CD4-positive, alpha-beta T cell treated with Interleukin-21 for 1 hour (primary cell): ENCODE measurements around the gene FRG2C.
"Not testable (repeated sequence)": the region's sequence is repeated elsewhere in the genome, so short reads cannot be mapped to it uniquely, and the experiment has no call there.

Experiments
- DNase-seq: peaks from one replicate; pipeline ENCODE4 v3.0.0-alpha.2; 2020

The FRG2C gene

DNA sequence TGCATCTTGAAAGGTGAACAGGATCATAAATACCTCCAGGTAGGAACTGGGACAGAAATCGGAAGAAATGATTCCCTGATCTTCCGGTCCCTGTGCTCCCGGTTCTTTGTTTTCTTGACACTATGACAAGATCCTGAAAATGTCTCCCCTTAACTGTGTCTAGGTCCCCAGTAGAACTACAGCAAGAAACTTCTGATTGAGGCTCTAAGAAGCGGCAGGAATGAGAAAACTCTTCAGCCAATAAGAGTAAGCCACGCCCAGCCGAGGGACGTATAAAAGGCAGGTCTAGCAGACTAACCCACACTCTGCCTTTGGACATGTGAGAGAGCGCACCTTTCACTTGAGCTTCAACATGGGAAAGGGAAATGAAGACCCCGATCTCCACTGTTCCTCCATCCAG, at the start of gene FRG2C:
Gene FRG2C, plus strand, starts transcription at position 301 of the 400 bp plus-strand sequence. Its CDS starts 52 bp downstream, at position 353.
- DNase-seq, result not testable (repeated sequence)

DNA sequence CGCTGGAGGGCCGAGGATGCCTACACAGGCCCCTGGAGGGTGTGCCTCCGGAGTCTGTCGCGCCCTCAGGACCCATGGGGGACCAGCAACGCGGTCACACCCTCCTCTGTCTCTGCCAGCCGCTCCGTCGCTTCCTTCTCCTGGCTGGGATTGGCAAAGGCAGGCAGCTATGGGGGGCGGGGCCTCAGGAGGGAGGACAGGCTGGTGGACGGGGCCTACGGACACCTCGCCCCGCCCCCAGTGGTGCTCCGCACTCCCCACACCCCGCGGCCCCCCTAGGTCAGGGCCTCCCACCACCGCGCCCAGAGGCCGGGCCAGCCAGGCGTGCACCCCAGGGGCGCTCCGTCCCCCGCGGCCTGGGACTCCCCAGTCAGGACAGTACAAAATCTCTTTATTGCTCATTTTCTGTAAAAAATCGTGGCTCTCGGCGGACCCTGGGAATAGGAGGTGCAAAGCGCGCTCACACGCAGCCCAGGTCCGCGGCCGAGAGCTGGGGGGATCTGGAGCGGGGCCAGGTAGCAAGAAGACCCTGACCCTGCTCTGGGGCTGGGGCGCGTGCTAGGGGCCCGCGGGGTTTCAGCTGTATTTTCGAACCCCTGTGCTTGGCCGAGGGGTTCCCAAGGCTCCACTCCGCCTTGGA, 45.3 kb upstream of the FRG2C start:
- not testable (repeated sequence) for DNase-seq

DNA sequence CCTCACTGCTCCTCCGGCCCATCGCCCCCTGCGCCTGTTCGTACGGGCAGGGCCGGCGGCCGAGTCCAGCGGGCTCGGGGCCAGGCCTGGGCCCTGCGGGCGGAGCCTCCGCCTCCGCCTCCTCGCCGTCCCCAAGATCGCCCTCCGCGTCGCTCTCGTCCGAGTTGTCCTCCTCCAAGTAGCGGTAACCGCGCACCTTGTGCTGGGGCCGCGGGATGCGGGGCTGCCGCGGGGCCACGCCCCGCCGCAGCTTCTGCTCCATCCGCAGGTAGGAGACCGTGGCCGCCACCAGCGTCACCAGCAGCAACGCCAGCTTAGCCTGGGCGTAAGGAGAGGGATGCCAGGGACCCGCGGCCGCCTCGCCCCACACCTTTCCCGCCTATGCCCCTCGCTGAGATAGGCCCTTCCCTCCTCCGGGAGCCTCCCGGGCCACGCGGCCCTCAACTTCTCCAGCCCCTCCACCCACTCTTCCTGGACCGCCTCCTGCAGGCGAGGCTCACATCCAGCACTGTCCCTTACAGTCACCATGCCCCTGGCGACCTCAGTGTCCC, 44.6 kb upstream of the FRG2C start:
- not testable (repeated sequence) for DNase-seq

DNA sequence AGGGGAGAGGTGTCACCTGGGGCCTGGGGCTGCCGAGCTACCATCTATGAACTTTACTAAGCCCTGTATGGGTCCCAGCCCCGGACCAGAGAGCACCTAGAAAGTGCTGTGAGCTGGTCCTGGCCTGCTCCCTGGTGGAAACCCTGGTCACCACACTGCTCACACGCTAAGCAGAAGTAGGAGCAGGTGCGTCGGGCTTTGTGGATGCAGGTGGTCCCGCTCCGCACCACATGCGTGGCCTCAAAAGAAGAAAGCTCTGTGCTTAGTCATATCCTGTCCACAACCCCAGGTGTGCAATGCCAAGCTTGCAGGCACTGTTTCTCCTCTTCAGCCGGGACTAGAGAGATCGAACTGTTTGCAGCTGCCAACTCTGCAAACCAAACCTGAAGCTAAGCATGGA, 42.4 kb upstream of the FRG2C start:
- DNase-seq, result not testable (repeated sequence)

DNA sequence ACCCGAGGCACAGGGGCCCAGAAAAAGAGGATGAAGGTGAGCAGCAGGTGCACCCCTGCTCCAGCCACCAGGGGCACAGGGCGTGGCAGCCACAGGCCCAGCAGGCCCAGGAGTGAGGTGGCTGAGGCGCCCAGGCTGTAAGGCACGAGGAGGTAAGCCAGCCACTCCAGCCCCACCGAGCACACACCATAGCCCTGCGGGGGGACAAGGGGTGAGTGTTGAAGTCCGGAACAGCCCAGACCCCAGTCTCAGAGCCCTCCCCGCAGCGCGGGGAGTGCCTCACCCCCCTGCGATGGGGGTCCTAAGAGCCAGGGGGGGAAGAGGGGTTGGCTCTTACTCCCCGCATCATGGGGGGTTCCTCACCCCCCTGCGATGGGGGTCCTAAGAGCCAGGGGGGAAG, 40.5 kb upstream of the FRG2C start:
- not testable (repeated sequence) for DNase-seq

DNA sequence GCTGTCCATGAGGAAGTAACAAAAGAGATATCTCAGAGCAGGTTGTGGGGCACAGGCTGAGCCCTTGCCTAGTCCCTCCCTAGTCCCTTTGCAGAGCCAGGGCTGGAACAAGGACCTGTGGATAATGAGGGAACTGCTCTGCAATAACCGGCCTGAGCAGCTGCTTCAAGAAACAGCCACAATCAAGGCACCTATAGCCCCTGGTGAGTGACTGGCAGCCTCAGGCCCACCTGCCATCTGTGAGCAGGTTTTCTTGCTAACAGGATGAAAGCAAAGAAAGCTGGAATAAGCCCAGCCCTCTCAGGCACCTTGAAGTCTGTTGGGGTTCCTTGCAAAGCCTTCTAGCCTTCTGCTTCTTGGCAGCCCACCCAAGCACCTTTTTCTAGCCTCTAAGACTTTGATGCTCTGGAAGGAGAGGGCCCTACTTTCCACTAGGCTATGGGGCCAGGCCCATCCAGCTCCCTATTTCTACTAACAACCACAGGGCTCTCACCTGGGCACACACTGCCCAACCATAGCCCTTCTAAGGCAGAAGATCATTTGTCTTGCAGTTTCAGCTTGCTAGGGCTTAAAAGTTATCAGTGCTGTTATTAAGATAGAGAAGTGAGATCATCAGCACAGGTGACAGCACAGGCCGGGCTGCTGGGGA, 33.1 kb upstream of the FRG2C start:
- DNase-seq, result not testable (repeated sequence)

DNA sequence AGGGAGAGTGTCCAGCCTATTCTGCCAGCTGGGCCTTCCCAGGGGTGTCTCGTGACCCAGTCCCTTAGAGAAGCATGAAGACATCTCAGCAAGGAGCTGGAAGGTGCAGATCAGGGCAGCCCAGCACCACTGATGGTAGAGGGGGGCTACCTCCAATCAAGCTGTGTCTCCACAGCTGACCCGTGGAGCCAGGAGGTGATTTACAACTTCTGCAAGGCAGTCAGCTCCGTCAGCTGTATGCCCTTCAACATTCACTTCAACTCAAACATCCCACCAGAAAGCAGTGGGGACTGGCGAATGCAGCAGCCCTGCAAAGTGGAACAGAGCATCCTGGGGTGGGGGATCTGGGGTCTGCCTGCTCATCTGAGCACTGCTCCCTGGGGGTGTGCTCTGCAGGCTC, 32.6 kb upstream of the FRG2C start:
- no peak for DNase-seq

DNA sequence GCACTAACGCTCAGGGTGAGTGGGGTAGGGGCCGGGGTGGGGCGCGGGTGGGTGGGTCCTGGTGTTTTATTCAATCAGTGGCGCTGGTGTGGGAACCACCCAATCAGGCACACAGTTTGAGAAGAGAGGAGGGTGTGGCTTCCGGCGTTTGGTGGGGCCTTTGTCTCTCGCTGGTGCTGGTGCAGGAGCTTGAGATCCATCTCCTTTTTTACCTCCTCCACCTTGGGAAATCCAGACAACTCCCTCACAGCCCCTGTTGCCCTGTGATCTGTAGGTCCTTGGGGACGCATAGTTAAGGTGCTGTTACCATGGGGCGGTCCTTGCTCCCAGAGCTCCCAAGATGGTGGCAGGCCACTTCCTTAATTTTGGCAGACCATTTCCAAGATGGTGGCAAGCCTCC, 25.2 kb upstream of the FRG2C start:
- not testable (repeated sequence) for DNase-seq

DNA sequence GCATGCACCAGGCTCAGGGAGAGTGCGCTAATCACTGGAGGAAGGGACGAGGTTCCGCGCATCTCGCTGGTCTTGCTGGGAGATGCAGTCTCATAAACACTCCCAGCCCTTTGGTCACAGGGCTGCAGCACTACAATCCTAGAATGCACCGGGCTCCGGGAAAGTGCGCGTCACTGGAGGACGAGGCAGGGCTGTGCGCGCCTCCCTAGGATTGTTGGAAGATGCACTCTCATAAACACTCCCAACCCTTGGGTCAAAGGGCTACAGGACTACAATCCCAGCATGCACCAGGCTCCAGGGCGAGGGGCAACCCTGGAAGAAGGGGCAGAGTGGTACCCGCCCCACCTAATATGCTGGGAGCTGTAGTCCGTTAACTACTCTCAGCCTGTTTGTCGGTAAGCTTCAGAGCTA, 23.0 kb upstream of the FRG2C start:
- peak; percentile 37 for DNase-seq

DNA sequence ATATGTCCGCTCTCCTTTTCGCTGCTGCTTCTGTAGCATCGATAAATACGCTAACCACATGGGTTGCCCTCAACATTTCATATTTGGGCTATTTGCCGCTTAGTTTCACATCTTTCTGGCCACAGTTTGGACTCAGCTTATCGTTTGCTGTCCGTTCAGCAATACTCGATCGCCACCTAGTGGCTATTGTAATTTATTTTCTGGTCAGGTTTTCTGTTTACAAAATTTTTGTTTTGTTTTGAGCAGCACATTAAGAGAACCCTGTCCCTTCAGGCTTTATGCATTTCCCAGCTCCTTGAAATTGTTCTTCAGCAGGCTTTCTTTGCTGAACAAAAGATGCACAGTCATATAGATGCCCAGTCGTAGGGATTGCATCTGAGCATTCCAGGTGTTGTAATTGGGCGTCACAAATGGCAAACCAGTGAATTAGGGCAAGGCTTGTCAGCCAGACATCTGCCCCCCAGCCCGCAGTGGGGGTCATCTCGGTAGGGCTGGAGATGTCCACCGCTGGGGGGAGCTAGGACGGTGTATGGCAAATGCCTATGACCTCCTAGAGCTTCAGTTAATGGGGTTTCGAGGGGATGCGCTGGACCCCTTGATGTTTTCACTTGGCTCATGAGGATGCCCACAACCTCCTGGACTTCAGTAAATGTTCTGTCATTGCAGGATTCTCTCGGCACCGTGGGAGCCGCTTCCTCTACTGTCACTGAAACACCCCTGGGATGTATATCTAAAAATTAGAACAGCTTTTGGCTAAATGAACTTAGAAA, 20.9 kb upstream of the FRG2C start:
- peak; percentile 30 for DNase-seq

DNA sequence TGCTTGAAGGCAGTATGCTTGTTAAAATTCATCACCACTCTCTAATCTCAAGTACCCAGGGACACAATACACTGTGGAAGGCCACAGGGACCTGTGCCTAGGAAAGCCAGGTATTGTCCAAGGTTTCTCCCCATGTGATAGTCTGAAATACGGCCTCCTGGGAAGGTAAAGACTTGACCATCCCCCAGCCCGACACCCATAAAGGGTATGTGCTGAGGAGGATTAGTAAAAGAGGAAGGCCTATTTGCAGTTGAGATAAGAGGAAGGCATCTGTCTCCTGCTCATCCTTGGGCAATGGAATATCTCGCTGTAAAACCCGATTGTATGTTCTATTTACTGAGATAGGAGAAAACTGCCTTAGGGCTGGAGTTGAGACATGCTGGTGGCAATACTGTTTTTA, 18.6 kb upstream of the FRG2C start:
- not testable (repeated sequence) for DNase-seq

DNA sequence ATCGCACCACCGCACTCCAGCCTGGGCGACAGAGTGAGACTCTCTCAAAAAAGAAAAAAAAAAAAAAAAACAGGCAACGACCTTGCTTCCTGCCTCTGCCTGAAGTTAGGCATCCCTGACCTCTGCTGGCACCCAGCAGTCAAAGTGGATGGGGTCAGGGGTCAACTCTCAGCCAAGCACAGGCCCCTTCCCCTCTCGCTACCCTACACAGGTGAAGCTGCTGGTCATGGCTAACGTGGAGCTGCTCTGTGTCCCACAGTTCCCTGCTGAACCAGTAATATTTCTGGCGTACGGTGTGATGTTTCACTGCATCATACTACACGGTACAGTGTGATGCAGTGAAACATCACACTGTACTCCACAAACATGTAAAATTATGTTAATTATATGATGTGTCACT, 13.9 kb upstream of the FRG2C start:
- no peak for DNase-seq

DNA sequence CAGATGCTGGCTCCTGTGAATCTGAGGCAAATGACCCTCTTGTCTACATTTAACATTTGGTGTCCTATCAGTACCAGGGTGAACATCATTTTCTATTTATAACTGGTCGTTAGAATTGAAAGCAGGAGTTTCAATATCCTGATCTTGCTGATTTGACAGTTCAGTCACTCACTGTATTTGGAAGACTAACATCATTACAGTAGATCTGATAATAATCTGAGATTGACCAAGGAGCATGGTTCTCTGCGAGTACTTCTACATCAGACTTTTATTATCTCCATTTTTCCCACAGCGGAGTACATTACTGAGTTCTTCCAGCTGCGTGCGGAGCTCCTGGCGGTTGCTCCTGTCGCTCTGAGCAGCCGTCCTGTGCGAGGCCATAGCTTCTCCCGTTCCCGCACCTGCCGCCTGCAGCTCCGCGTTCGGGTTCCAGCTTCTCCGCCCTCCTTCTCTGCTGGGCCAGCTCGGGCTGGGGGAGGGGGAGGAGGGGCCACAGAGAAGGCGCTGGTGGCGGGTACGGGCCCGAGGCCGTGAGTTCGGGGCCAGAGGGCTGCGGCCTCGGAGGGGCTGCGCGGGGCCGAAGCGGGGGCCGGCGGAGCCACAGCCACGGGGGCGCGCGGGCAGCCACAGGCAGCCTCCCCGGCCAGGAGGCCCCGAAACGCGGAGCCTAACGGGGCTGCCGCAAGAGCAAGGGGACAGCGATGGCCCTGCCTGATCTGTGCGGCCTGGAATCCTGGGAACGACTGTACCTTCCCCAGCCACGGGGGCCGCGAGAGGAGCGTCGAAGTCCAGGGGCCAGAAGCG, 8.8 kb upstream of the FRG2C start:
- not testable (repeated sequence) for DNase-seq

DNA sequence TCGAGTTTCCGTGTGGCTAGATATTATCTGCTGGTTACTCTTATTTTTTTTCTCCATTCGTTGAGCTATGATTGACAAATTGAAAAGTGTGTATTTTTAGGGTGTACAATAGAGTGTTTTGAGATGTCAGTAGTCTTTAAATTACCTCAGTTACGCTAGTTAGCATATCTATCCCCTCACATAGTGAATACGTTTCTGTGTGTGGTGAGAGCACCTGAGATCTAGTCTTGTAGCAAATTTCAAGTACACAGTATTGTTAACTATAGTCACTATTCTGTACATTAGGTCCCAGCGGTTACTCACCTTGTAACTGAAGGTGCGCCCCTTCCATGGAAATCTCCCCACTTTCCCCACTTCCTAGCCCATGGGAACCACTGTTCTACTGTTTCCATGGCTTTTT, 8.2 kb upstream of the FRG2C start:
- not testable (repeated sequence) for DNase-seq

DNA sequence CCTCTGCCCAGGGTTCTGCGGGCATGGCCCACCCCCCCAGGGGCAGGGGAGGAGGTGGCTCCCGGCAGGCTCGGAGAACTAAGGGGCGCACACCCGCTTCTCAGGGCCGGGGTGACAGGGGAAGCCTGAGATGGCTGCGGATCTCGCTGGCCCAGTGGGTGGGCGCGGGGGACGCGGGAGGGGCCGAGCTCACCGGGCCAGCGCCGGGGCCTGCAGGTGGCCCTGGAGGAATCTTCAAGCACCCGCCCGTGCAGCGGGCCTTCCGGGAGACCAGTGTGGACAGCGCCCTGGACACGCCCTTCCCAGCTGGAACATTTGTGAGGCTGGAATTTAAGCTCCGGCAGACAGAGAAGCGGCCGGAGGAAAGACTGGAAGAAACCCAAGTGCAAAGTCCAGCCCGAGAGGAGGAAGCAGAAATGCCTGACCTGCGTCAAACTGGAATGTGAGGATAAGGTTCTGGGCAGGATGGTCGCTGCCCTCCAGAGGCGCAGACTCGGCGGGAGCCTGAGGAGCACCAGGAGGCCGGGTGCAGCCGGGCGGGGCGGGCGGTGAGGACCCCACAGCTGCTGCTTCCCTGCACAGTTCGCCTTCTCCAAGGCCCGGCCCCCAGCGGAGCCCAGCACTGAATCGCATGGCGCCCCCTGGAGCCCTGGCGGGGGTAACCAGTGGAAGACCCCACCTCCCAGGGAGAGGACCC, 5.6 kb upstream of the FRG2C start:
- not testable (repeated sequence) for DNase-seq

DNA sequence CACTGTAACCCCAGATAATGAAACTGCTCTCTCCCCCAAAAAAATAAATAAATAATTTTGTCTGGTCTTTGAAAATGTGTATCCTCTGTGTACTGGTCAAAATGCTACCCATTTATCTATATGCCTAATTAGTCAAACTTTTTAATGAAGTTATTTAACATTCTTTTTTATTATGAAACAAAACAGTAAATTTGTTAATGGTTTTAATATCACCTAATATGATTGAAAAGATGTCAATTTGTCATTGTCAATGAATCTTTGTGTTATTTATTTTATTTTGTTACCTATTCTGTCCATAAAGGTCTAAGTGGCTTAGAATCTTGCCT, 5.1 kb upstream of the FRG2C start:
- not testable (repeated sequence) for DNase-seq

DNA sequence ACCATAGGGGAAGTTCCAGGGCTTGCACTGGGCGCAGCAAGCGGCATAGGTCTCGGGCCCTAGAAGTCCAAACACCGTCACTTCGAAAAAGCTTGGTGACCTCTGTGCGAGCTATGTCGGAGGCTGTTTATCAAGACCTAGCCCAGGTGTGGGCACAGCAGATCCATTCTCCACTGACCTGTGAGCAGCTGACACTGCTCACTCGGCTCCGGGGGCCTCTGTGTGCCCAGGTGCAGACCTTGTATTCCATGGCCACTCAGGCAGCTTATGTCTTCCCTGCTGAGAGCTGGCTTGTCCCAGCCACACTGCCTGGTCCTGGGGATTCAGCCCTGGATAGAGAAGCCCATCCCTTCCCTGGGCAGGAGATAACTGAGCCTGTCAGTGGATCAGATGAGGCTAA, 1.5 kb downstream of the FRG2C start:
- DNase-seq, result not testable (repeated sequence)

DNA sequence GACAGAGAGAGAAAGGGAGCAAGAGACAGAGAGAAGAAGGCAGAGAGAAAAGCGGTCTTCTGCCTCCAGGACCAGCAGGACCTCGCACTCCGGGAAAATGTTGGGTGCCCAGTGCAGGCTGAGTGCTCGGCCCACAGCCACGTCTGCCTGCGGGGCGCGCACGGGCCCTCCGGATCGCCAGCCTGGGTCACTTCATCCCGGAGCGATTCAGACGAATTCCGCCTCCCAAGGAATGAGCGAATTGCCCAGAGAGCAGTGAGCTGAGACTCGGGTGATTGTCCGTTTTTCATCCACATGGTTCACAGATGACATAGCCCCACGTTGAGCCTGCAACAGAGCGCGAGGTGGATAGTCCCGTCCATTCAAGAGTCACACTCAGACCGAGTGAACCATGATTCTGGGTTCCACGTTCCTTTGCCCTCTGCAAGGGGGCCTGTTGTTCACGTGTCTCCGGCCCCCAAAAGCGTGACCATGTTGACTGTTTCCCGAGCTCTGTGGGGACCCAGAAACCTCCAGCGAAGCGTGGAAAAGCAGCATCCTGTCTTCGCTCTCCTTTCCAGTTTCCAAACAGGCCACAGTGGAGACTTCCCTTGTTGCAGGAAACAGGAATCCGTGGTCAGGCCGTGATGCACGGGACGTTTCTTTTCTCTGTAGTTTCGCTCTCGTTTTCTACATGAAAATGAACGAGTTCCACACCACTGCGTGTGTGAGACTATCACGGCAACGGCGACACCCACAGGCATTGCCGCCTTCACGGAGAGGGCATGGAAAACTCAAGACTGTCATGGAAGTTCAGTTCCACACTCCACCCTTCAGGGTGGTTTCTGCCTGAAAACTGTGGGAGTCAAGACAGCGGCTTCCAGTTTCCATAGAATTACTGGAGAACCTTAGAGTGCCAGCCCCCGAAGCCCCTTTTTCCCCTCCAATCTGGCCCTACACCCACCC, 3.9 kb downstream of the FRG2C start:
- not testable (repeated sequence) for DNase-seq

DNA sequence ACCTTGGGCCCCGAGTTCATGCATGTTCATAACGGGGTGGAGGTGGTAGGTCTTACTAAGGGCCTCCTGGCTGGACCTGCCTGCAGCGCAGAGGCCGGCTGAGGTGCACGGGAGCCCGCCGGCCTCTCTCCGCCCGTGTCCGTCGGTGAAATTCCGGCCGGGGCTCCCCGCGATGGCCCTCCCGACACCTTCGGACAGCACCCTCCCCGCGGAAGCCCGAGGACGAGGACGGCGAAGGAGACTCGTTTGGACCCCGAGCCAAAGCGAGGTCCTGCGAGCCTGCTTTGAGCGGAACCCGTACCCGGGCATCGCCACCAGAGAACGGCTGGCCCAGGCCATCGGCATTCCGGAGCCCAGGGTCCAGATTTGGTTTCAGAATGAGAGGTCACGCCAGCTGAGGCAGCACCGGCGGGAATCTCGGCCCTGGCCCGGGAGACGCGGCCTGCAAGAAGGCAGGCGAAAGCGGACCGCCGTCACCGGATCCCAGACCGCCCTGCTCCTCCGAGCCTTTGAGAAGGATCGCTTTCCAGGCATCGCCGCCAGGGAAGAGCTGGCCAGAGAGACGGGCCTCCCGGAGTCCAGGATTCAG, 4.7 kb downstream of the FRG2C start:
- DNase-seq, result peak; percentile 12
